ENCODE results near the gene DOK6. TPM values are rescaled to one million over a fixed set of nuclear protein-coding genes. Genes with fewer than 3 reads are reported as not detected.

Gene DOK6
- total and polyA plus RNA-seq, 2 of the 13 experiments (the other 11 are each of a cell fraction or from before 2014, with no cell fraction given), result 17.0 to 17.2 TPM

GRCh38 chr18:69358212-69358895, 42.3 kb upstream of the DOK6 start:
- ChIA-PET CTCF (ENCODE audit: low intra/inter-chr PET ratio, low total read pairs) (no interaction called here), POLR2A (interaction anchor here (0.6 to 1.6 kb wide), 9 partner anchors 9 to 83 kb away, joined by 3 to 17 read pairs (median 4); partner anchors contain the start of gene DOK6)
- no peaks in the 10 kb centered on the region for H4K20me1 ChIP-seq (ENCODE audit: insufficient read depth, low read length)
- peak overlapping the region in 2 of 3 experiments; percentile 17; a peak in 2 of 6 replicates for H3K4me3 ChIP-seq (replicated peaks in 1 of 3; ENCODE audit: insufficient read depth in 1 of 3, low read depth in 2 of 3, low read length in 3 of 3)
- peak overlapping the region; percentile 78 for H3K9ac ChIP-seq (ENCODE audit: insufficient read depth, low read depth, low read length)
- H3K36me3 ChIP-seq (replicated peaks in 1 of 2; ENCODE audit: control insufficient read depth in 1 of 2, insufficient read depth in 2 of 2, low read length in 2 of 2), result no peaks in the 10 kb centered on the region
- intact Hi-C loops (cut with micrococcal nuclease; ENCODE audit: unreplicated experiment), result loop anchor here (2.0 kb wide), 1 partner anchor 42 kb away; the partner anchor contains the start of gene DOK6
- peaks cover 77% of the 10 kb centered on the region for H3K4me1 ChIP-seq (ENCODE audit: insufficient read depth, low read length)
- peak overlapping the region; percentile 64 for H2AFZ ChIP-seq (ENCODE audit: low read length)
- no peaks in the 10 kb centered on the region for H3K79me2 ChIP-seq (ENCODE audit: insufficient read depth, low read length)
- H3K9me3 ChIP-seq (ENCODE audit: low read length), result peaks cover 17% of the 10 kb centered on the region
- 0% methylated on average over 6 of the region's 6 CpGs for WGBS (ENCODE audit: low lambda C conversion rate)
- peak; percentile 98 for FAIRE-seq
- ATAC-seq, result peak; percentile 97
- no peaks in the 10 kb centered on the region for H3K27me3 ChIP-seq (ENCODE audit: control insufficient read depth in 1 of 2, insufficient read depth in 2 of 2, low read length in 2 of 2)
- H3K4me2 ChIP-seq (ENCODE audit: low read depth, low read length), result peak overlapping the region; percentile 74
- DNase-seq (ENCODE audit: low spot score), result peak; percentile 99
- in situ Hi-C loops (cut with HindIII; ENCODE audit: extremely low pct_ligation_motif_present, low pct_unique_long_range_greater_than_20kb), result loop anchor here (25.0 kb wide), 1 partner anchor 404 kb away; no protein-coding TSS in a partner anchor
- peak overlapping the region; percentile 96 for H3K27ac ChIP-seq (ENCODE audit: extremely low read length, insufficient read depth, low read length)
- BruUV-seq (replicated peaks), result TSS peak; percentile 99
- no peak for TF ChIP-seq ZNF224 (CRISPR knock-in tag; IDR thresholded peaks at IDR 0.05)
- TF ChIP-seq GLI4 (CRISPR knock-in tag; IDR thresholded peaks at IDR 0.05; ENCODE audit: borderline replicate concordance), result no peak
- TF ChIP-seq DNMT1 (CRISPR knock-in tag; IDR thresholded peaks at IDR 0.05), result no peak
- TF ChIP-seq ELF4 (CRISPR knock-in tag; IDR thresholded peaks at IDR 0.05; ENCODE audit: borderline replicate concordance), result no peak; the same call in 1 of the 2 replicates
- TF ChIP-seq NFRKB (IDR thresholded peaks at IDR 0.05), result no peak
- TF ChIP-seq, protein P1, sequence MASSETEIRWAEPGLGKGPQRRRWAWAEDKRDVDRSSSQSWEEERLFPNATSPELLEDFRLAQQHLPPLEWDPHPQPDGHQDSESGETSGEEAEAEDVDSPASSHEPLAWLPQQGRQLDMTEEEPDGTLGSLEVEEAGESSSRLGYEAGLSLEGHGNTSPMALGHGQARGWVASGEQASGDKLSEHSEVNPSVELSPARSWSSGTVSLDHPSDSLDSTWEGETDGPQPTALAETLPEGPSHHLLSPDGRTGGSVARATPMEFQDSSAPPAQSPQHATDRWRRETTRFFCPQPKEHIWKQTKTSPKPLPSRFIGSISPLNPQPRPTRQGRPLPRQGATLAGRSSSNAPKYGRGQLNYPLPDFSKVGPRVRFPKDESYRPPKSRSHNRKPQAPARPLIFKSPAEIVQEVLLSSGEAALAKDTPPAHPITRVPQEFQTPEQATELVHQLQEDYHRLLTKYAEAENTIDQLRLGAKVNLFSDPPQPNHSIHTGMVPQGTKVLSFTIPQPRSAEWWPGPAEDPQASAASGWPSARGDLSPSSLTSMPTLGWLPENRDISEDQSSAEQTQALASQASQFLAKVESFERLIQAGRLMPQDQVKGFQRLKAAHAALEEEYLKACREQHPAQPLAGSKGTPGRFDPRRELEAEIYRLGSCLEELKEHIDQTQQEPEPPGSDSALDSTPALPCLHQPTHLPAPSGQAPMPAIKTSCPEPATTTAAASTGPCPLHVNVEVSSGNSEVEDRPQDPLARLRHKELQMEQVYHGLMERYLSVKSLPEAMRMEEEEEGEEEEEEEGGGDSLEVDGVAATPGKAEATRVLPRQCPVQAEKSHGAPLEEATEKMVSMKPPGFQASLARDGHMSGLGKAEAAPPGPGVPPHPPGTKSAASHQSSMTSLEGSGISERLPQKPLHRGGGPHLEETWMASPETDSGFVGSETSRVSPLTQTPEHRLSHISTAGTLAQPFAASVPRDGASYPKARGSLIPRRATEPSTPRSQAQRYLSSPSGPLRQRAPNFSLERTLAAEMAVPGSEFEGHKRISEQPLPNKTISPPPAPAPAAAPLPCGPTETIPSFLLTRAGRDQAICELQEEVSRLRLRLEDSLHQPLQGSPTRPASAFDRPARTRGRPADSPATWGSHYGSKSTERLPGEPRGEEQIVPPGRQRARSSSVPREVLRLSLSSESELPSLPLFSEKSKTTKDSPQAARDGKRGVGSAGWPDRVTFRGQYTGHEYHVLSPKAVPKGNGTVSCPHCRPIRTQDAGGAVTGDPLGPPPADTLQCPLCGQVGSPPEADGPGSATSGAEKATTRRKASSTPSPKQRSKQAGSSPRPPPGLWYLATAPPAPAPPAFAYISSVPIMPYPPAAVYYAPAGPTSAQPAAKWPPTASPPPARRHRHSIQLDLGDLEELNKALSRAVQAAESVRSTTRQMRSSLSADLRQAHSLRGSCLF (CRISPR knock-in tag; IDR thresholded peaks at IDR 0.05; ENCODE audit: borderline replicate concordance), result no peak
- no peak for TF ChIP-seq ZNF547 (CRISPR knock-in tag; IDR thresholded peaks at IDR 0.05)
- peak; percentile 84 for TF ChIP-seq PHF21A (CRISPR knock-in tag; IDR thresholded peaks at IDR 0.05)
- TF ChIP-seq ZBTB21 (CRISPR knock-in tag; IDR thresholded peaks at IDR 0.05), result no peak
- no peak for TF ChIP-seq ZNF101 (CRISPR knock-in tag; IDR thresholded peaks at IDR 0.05; ENCODE audit: borderline replicate concordance, low read depth)
- TF ChIP-seq NFE2L1 (CRISPR knock-in tag; IDR thresholded peaks at IDR 0.05; ENCODE audit: borderline replicate concordance), result no peak
- TF ChIP-seq HNF4G (IDR thresholded peaks at IDR 0.05; ENCODE audit: borderline replicate concordance, low read depth, low read length), result peak; percentile 60; the same call in 1 of the 2 replicates
- TF ChIP-seq HNF4G (CRISPR knock-in tag; IDR thresholded peaks at IDR 0.05; ENCODE audit: borderline replicate concordance, low read depth), result peak; percentile 77; the same call in 1 of the 2 replicates
- no peak for TF ChIP-seq MTF1 (CRISPR knock-in tag; IDR thresholded peaks at IDR 0.05)
- no peak for TF ChIP-seq MLXIP (CRISPR knock-in tag; IDR thresholded peaks at IDR 0.05; ENCODE audit: borderline replicate concordance)
- TF ChIP-seq ATM (IDR thresholded peaks at IDR 0.05; ENCODE audit: borderline replicate concordance), result no peak
